ENCODE results near the gene TNFAIP8L2.
"Not testable (repeated sequence)": the region's sequence is repeated elsewhere in the genome, so short reads cannot be mapped to it uniquely, and the experiment has no call there.

Gene TNFAIP8L2

GRCh38 chr1:151189637-151190445 is 33.4 kb downstream of the TNFAIP8L2 start, which contains the start of gene VPS72:
VPS72 (minus strand) TSS chr1:151190197; CDS start chr1:151190121, 76 bp downstream.
- DNase-seq (ENCODE audit: low read depth) = peak; percentile 89

GRCh38 chr1:151192047-151192446 is 35.6 kb downstream of the TNFAIP8L2 start:
- no peak for DNase-seq (ENCODE audit: low read depth)

- no peak for DNase-seq (ENCODE audit: low read depth)
These were observed 36.9 kb downstream of the TNFAIP8L2 start for GRCh38 chr1:151193304-151193703.

GRCh38 chr1:151193856-151194255 is 37.4 kb downstream of the TNFAIP8L2 start:
- no peak for DNase-seq (ENCODE audit: low read depth)

- peak; percentile 88 for DNase-seq (ENCODE audit: low read depth)
These were observed 38.6 kb downstream of the TNFAIP8L2 start for GRCh38 chr1:151194894-151195594.

GRCh38 chr1:151196292-151196800 is 39.9 kb downstream of the TNFAIP8L2 start:
- DNase-seq (ENCODE audit: low read depth) = peak; percentile 87

GRCh38 chr1:151197863-151198253 is 41.4 kb downstream of the TNFAIP8L2 start:
- no peak for DNase-seq (ENCODE audit: low read depth)

- peak; percentile 97 for DNase-seq (ENCODE audit: low read depth)
These were observed 42.0 kb downstream of the TNFAIP8L2 start, which contains the start of gene PIP5K1A for GRCh38 chr1:151198254-151199127. PIP5K1A (plus strand) TSS chr1:151198552; CDS start chr1:151198997, 445 bp downstream.

- peak; percentile 94 for DNase-seq (ENCODE audit: low read depth)
These were observed 43.6 kb downstream of the TNFAIP8L2 start for GRCh38 chr1:151199873-151200581.

- DNase-seq (ENCODE audit: low read depth) = not testable (repeated sequence)
These were observed 49.0 kb downstream of the TNFAIP8L2 start for GRCh38 chr1:151205381-151205965.
